ENCODE data around the gene CABP7. TPM values are rescaled to one million over a fixed set of nuclear protein-coding genes. Genes with fewer than 3 reads are reported as not detected.

Gene CABP7
- total RNA-seq, 1 experiment from 2014 or later, result not detected

- H3K27me3 ChIP-seq (ENCODE audit: insufficient read depth, low read length), result no peaks in the 10 kb centered on the region
- ChIA-PET RAD21 (ENCODE audit: low non-redundant PET in 1 of 2, low total read pairs in 2 of 2, uncharacterized antibody in 2 of 2, unreplicated experiment in 2 of 2) (no interaction called here), CTCF (no interaction called here), POLR2A (no interaction called here)
- DNase-seq (ENCODE audit: low read depth, low spot score) (no peak), ATAC-seq (no peak)
- intact Hi-C loops (cut with micrococcal nuclease), result no loop called here
- no peak overlapping the region for H3K4me3 ChIP-seq (replicated peaks in 1 of 2; ENCODE audit: low read depth in 1 of 2, low read length in 2 of 2)
- no TSS peak for BruUV-seq (replicated peaks)
- H3K9me3 ChIP-seq (ENCODE audit: control insufficient read depth in 1 of 2, insufficient read depth in 1 of 2, low read depth in 1 of 2, low read length in 2 of 2), result no peaks in the 10 kb centered on the region
- H3K4me2 ChIP-seq (ENCODE audit: low read length), result no peak overlapping the region
- no peaks in the 10 kb centered on the region for H4K20me1 ChIP-seq (ENCODE audit: insufficient read depth)
- H2AFZ ChIP-seq (ENCODE audit: low read depth, low read length, poor library complexity, severe bottlenecking), result no peak overlapping the region
- no peaks in the 10 kb centered on the region for H3K9me2 ChIP-seq (ENCODE audit: insufficient read depth)
- no peak overlapping the region for H3K27ac ChIP-seq (ENCODE audit: low read depth, low read length)
- H3K79me2 ChIP-seq (ENCODE audit: insufficient read depth, low read length), result no peaks in the 10 kb centered on the region
- H3K36me3 ChIP-seq (ENCODE audit: control insufficient read depth in 1 of 2, insufficient read depth in 2 of 2, low read length in 2 of 2), result no peaks in the 10 kb centered on the region
- no peak for TF ChIP-seq POLR2AphosphoS5 (IDR thresholded peaks at IDR 0.05; ENCODE audit: low read depth, low read length)
- TF ChIP-seq SIN3A (IDR thresholded peaks at IDR 0.05; ENCODE audit: low read depth), result no peak
- no peak for TF ChIP-seq ZFX (IDR thresholded peaks at IDR 0.05)
- TF ChIP-seq REST (IDR thresholded peaks at IDR 0.05; ENCODE audit: low read depth), result no peak
- TF ChIP-seq ELF1 (IDR thresholded peaks at IDR 0.05; ENCODE audit: borderline replicate concordance, low read depth), result no peak
- TF ChIP-seq JUND (IDR thresholded peaks at IDR 0.05), result no peak
- TF ChIP-seq RAD21 (IDR thresholded peaks at IDR 0.05; ENCODE audit: low read depth), result no peak
- TF ChIP-seq EZH2 (IDR thresholded peaks at IDR 0.05), result no peak
- TF ChIP-seq SP1 (IDR thresholded peaks at IDR 0.05; ENCODE audit: low read depth), result no peak
- no peak for TF ChIP-seq CEBPB (IDR thresholded peaks at IDR 0.05; ENCODE audit: low read depth)
- TF ChIP-seq FOSL1 (IDR thresholded peaks at IDR 0.05; ENCODE audit: low read depth), result no peak
- TF ChIP-seq TCF7L2 (IDR thresholded peaks at IDR 0.05; ENCODE audit: borderline replicate concordance, extremely low read depth, insufficient read depth, insufficient read length), result no peak
- no peak for TF ChIP-seq EGR1 (IDR thresholded peaks at IDR 0.05; ENCODE audit: low read depth)
- no peak for TF ChIP-seq EZH2phosphoT487 (IDR thresholded peaks at IDR 0.05; ENCODE audit: borderline replicate concordance)
- no peak for TF ChIP-seq POLR2A (IDR thresholded peaks at IDR 0.05; ENCODE audit: borderline replicate concordance, extremely low read depth, insufficient read depth, insufficient read length)
- no peak for TF ChIP-seq YY1 (IDR thresholded peaks at IDR 0.05; ENCODE audit: extremely low read depth, insufficient replicate concordance, low read depth, low read length)
- TF ChIP-seq CTCF (IDR thresholded peaks at IDR 0.05 in 2 of 3, conservative IDR thresholded peaks at IDR 0.05 in 1 of 3; ENCODE audit: borderline replicate concordance in 1 of 3, insufficient read depth in 1 of 3, low read depth in 2 of 3, low read length in 2 of 3), result no peak
- no peak for TF ChIP-seq SRF (IDR thresholded peaks at IDR 0.05; ENCODE audit: low read depth)
- TF ChIP-seq MAX (IDR thresholded peaks at IDR 0.05), result no peak
- TF ChIP-seq ATF3 (IDR thresholded peaks at IDR 0.05), result no peak
- no peak overlapping the region for H3K9ac ChIP-seq (ENCODE audit: low read length)
- peaks cover 0 to 7% of the 10 kb centered on the region in 2 experiments; a peak in 2 of 4 replicates for H3K4me1 ChIP-seq (ENCODE audit: control insufficient read depth in 1 of 2, insufficient read depth in 2 of 2, low read length in 2 of 2)
These were observed 36.1 kb downstream of the CABP7 start for GRCh38 chr22:29755889-29756288.
